ENCODE measurements around the gene SLC22A7. TPM values are rescaled to one million over a fixed set of nuclear protein-coding genes. Genes with fewer than 3 reads are reported as not detected.
"Not testable (repeated sequence)": the region's sequence is repeated elsewhere in the genome, so short reads cannot be mapped to it uniquely, and the experiment has no call there.

Gene SLC22A7
- total RNA-seq, 6 donors from 2014 or later: not detected

DNA sequence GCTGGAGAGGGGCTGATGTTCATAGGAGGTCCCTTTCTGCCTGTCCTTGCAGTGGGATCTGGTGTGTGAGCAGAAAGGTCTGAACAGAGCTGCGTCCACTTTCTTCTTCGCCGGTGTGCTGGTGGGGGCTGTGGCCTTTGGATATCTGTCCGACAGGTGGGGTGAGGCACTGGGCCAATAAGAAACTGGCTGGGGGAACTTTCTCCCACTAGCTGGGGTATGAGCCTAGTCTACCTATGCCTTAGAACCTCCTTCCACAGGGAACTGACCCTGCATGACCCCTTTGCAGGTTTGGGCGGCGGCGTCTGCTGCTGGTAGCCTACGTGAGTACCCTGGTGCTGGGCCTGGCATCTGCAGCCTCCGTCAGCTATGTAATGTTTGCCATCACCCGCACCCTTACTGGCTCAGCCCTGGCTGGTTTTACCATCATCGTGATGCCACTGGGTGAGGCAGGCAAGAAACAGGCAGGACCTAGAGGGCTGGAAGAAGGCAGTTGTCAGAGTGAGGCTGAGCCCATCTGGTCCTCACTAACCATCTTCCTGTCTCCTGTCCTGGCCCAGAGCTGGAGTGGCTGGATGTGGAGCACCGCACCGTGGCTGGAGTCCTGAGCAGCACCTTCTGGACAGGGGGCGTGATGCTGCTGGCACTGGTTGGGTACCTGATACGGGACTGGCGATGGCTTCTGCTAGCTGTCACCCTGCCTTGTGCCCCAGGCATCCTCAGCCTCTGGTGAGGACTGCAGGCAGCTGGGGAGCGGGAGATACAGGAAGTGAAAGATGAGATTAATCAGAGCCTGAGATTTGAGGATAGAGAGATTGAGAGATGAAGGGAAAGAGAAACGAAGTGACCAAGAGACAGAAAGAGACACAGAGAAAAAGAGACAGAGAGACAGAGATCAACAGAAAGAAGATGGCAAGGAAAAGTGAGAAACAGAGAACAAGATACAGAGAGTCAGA, 1.6 kb downstream of the SLC22A7 start:
- ATAC-seq (ENCODE audit: low FRiP score in 2 of 2) (no peak), DNase-seq (no peak)
- Histone ChIP-seq H3K9me3 (no peaks in the 10 kb centered on the region), H3K27me3 (no peaks in the 10 kb centered on the region), H3K4me3 (no peak overlapping the region), H3K27ac (no peak overlapping the region), H3K36me3 (no peaks in the 10 kb centered on the region), H3K4me1 (no peaks in the 10 kb centered on the region)
- WGBS, 2 donors: 76 to 79% methylated on average over 16 to 18 of the region's 18 CpGs
- TF ChIP-seq CTCF (IDR thresholded peaks at IDR 0.05) (no peak), POLR2AphosphoS5 (IDR thresholded peaks at IDR 0.05) (no peak), POLR2A (IDR thresholded peaks at IDR 0.05) (no peak), EP300 (IDR thresholded peaks at IDR 0.05) (no peak)

GRCh38 chr6:43301081-43301870, 3.2 kb downstream of the SLC22A7 start:
- no peaks in the 10 kb centered on the region for H3K27me3 ChIP-seq
- no peaks in the 10 kb centered on the region for H3K36me3 ChIP-seq
- no peak for DNase-seq
- H3K4me1 ChIP-seq: no peaks in the 10 kb centered on the region
- TF ChIP-seq CTCF (IDR thresholded peaks at IDR 0.05) (no peak), POLR2A (IDR thresholded peaks at IDR 0.05) (no peak)
- no peak for ATAC-seq (ENCODE audit: low FRiP score in 2 of 2)
- H3K27ac ChIP-seq: no peak overlapping the region
- WGBS, 2 donors: 88 to 90% methylated on average over 11 to 15 of the region's 15 CpGs
- no peak overlapping the region for H3K4me3 ChIP-seq
- no peaks in the 10 kb centered on the region for H3K9me3 ChIP-seq

- 83 to 89% methylated on average over 19 of the region's 19 CpGs for WGBS, 2 donors
- no peak overlapping the region for H3K27ac ChIP-seq
- no peak for ATAC-seq (ENCODE audit: low FRiP score in 2 of 2)
- H3K36me3 ChIP-seq: no peaks in the 10 kb centered on the region
- H3K9me3 ChIP-seq: no peaks in the 10 kb centered on the region
- no peak overlapping the region for H3K4me3 ChIP-seq
- no peaks in the 10 kb centered on the region for H3K4me1 ChIP-seq
- no peak for DNase-seq
- TF ChIP-seq EP300 (IDR thresholded peaks at IDR 0.05): no peak
- no peak for TF ChIP-seq CTCF (IDR thresholded peaks at IDR 0.05)
- no peak for TF ChIP-seq POLR2AphosphoS5 (IDR thresholded peaks at IDR 0.05)
- TF ChIP-seq POLR2A (IDR thresholded peaks at IDR 0.05): no peak
- no peaks in the 10 kb centered on the region for H3K27me3 ChIP-seq
These were observed 4.1 kb downstream of the SLC22A7 start for GRCh38 chr6:43302126-43302525.

- WGBS, 2 donors: 85 to 88% methylated on average over 8 to 11 of the region's 11 CpGs
- not testable (repeated sequence) for H3K9me3 ChIP-seq, H3K4me3 ChIP-seq
These were observed 4.9 kb downstream of the SLC22A7 start for GRCh38 chr6:43303006-43303405.

DNA sequence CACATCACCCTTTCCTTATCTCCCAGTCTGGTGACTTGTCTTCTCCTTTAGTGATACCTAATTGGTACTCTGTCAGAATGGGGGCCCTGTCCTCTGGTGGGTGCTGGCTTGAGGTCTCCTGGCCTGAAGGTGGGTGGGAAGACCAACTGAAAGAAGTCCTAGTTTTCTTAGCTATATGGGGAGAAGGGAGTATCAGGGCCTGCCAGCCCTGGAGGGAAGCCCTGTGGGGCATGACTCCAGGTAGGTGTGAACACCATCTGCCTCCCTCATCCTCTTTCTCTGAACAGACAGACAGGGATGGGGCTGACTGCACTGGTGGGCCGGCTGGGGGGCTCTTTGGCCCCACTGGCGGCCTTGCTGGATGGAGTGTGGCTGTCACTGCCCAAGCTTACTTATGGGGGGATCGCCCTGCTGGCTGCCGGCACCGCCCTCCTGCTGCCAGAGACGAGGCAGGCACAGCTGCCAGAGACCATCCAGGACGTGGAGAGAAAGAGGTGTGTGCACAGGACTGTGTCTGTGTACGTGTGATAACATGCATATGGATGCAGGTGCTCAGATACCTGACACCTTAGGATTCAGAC, 5.8 kb downstream of the SLC22A7 start:
- TF ChIP-seq POLR2AphosphoS5 (IDR thresholded peaks at IDR 0.05) (no peak), CTCF (IDR thresholded peaks at IDR 0.05) (no peak), POLR2A (IDR thresholded peaks at IDR 0.05) (no peak), EP300 (IDR thresholded peaks at IDR 0.05) (no peak)
- Histone ChIP-seq H3K27me3 (no peaks in the 10 kb centered on the region), H3K9me3 (no peaks in the 10 kb centered on the region), H3K27ac (no peak overlapping the region), H3K4me3 (no peak overlapping the region), H3K36me3 (no peaks in the 10 kb centered on the region), H3K4me1 (peaks cover 6 to 10% (median 8%) of the 10 kb centered on the region in 4 donors)
- DNase-seq (peak in 1 of 2 donors; percentile 63), ATAC-seq (ENCODE audit: low FRiP score in 2 of 2) (no peak)
- 79% methylated on average over 8 of the region's 8 CpGs for WGBS, 2 donors

More at GRCh38 chr6:43303006-43303405, 4.9 kb downstream of the SLC22A7 start:
- not testable (repeated sequence) for H3K36me3 ChIP-seq; DNase-seq; H3K4me1 ChIP-seq; ATAC-seq (ENCODE audit: low FRiP score in 2 of 2); H3K27ac ChIP-seq; H3K27me3 ChIP-seq
